HG03097 (cell line): Measurements from ENCODE around the gene SPNS2.

Source experiments
- ATAC-seq: cut with Tn5 transposase; IDR thresholded peaks from one replicate; pipeline ENCODE4 v1.9.1; 2021; ENCODE audit not compliant: unreplicated experiment, low FRiP score

The SPNS2 gene

GRCh38 chr17:4535667-4536258 is 37.1 kb downstream of the SPNS2 start:
- no peak for ATAC-seq

DNA sequence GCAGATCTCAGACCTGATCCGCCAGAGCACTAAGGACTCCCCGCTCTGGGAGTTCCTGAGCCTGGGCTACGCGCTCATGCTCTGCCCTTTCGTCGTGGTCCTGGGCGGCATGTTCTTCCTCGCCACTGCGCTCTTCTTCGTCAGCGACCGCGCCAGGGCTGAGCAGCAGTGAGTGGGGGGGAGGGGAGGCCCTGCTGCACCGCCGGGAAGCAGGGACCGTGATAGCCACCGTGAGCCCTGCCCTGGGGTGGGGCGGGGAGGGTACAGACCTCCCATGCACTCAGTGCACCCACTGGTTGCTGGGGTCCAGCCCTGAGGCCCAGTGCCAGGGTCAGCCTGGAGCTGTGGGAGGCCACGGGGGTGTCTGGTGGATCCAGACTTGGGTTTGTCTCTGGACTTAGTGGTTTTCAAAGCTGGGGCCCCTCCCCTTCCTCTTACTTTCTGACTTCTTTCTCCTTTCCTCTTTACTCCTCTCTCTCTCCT is 37.6 kb downstream of the SPNS2 start:
- ATAC-seq = no peak

- ATAC-seq = no peak
These were observed 38.2 kb downstream of the SPNS2 start for GRCh38 chr17:4536742-4537411.

- no peak for ATAC-seq
These were observed 39.0 kb downstream of the SPNS2 start for GRCh38 chr17:4537451-4538235.

GRCh38 chr17:4538236-4539002 is 39.7 kb downstream of the SPNS2 start:
- no peak for ATAC-seq

GRCh38 chr17:4539025-4539424 is 40.3 kb downstream of the SPNS2 start:
- no peak for ATAC-seq

DNA sequence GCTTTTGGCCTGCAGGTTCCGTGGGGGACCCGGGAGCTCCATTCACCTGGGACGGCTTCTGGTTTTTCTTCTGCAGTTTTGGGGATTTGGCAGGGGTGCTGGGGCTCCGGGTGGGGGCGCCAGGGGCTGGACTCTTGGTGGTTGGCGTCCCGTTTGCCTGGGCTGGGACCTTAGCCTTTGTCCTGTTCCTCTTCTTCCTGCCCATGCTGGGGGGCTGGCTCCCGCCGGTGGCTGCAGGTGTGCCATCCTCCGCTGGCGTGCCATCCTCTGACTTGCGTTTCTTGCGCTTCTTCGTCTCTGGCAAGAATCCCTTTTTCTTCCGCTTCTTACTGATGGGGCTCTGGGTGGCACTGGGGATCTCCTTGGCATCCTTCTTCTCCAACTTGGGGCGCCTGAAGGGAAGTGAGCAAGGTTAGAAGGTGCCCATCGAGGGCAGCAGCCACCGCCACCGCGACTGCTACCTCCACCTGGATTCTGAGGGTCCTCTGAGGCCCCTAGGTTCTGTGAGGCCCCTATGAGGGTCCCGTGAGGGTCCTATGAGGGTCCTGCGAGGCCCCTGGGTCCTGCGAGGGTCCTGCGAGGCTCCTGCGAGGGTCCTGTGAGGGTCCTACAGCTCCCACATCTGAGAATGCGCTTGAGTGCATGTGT is 41.0 kb downstream of the SPNS2 start:
- ATAC-seq = no peak

GRCh38 chr17:4540224-4540651 is 41.6 kb downstream of the SPNS2 start:
- no peak for ATAC-seq

DNA sequence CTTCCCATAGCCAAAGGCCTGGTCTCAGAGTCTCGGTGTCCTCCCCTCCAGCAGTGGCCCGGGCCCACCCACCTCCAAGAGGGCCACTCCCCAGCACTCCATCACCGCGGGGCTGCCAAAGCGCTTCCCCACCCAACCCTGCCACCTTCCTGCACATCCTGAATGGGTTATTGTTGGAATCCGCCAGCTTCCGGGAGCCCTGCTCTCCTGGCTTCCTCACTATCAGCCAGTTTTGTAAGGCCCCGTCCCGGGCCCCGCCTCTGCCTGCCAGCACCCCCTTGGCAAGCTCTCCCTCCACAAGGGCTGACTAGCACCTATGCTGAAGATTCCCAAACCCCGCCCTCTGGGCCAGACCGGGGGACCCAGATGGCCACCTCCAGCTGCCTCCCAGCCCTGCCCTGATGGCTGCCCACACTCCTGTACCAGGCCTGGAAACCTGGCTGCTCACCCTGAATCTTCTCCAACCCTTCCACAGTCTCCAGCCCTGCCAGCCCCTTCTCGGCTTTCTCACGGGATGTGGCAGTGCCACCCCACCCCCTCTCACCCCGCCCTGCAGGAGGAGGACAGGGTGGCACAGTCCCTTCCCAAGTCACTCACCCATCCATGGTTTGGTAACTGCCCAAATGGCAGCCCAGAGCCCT is 42.1 kb downstream of the SPNS2 start:
- no peak for ATAC-seq

DNA sequence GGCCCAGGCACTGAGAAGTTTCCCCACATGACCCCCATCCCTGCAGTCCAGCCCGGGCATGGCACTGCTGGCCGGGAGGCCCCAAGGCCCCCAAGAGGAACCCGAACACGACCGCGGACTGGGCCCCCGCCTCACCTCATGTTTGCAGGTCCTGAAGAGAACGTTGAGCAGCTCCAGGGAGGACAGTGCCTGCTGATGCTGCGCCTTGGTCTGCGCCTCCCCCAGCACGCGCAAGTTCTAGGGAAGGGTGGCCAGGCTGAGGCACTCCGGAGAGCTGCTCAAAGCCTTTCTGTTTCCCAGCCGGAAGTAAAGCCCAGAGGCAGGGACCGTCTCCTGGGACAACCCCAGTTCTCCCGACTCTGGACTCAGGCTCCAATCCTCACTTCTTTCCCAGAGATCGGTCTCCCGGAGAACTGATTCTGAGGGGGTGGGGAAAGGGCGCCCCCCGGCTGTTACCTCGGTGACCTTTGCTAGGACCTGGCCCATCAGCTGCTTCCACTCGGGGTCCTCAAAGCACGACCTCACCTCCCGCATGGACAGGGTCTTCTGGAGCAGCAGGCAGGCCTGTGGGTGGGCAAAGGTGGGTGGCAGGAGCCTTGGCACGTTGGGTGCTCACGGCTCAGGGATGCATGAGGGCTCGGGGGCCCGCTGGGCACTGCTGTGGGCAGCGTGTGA is 42.8 kb downstream of the SPNS2 start:
- no peak for ATAC-seq

DNA sequence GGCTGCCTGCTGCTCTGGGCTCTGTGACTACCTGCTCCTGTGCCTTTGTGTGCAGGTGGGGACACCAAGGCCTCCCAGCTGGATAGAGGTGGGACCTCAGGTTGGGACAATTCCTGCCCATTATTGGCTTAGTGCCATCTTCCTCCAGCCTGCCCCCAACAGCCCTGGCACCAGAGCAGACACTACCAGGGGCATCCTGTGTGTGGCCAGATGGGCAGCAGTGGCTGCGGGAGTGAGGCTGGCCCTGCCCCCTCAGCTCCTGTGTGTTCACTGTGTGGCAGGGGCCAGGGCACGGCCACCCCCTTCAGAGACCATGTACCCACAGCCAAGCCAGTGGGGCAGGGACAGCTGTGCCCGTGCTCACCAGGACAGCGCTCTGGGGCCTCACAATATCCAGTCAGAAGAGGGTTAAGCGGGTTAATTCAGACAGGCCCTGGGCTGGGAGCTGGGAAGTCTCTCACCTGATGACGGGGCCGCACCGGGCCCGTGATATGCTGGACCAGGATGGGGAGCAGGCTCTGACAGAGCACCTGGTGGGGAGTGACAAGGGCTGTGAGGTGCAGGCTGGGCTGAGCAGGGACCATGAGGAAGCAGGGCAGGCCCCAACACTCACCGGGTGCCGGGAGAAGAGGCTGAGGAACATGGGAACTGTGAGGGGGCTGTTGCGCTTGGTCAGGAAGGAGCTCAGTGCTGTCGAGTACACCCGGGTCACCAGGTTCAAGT is 43.5 kb downstream of the SPNS2 start:
- ATAC-seq = no peak

GRCh38 chr17:4542726-4543191 is 44.1 kb downstream of the SPNS2 start:
- no peak for ATAC-seq

GRCh38 chr17:4543557-4544026 is 44.9 kb downstream of the SPNS2 start:
- ATAC-seq = no peak

- ATAC-seq = no peak
These were observed 45.7 kb downstream of the SPNS2 start for GRCh38 chr17:4544135-4544950.

- ATAC-seq = no peak
These were observed 46.2 kb downstream of the SPNS2 start for GRCh38 chr17:4544951-4545216.

DNA sequence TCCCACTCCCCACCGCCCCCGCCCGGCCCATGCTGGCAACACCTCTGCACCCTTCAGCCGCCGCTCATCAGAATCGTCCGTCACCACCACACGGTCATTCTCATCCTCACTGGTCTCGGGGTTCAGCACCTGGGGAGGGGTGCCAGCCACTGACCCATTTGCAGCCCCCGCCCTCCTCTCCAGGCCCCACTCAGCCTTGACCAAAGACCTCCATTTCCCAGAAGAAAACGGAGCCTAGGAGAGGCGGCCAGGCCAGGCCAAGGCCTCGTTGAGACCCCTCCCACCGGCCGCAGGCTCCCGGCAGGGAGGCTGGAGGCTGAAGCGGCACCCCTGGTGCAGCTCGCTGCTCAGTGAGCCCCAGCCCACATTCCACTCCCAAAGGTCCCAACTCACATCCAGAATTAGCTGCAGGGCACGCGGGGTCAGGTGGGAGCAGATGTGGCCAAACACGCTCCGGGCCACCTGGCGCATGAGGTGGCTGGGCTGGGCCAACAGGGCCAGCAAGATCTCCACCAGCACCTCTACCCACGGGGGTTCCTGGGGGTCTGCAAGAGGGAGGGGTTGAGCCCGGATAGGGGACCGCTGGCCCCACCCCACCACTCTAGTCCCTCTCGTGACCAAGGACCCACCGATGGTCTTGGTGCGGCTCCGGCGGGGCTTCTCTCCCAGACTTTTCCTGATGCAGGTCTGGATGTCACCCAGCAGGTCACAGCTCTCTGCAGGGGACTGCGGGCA is 46.7 kb downstream of the SPNS2 start:
- no peak for ATAC-seq
